AG09319 (cell line): ENCODE data around the gene POMT2.
"Not testable (repeated sequence)": the region's sequence is repeated elsewhere in the genome, so short reads cannot be mapped to it uniquely, and the experiment has no call there.

Source experiments
- DNase-seq: peaks from one replicate; pipeline ENCODE4 v3.0.0-alpha.2; 2010; ENCODE audit warnings: low read depth; ENCODE audit errors: extremely low read depth
- CTCF ChIP-seq: IDR thresholded peaks from 2 replicates; pipeline ENCODE4 v1.5.1; 2011; ENCODE audit warnings: low read depth, mild to moderate bottlenecking, inconsistent platforms, low read length, moderate library complexity

POMT2 gene

GRCh38 chr14:77339407-77339806 lies 18.7 kb upstream of the POMT2 start:
- peak; percentile 14 for DNase-seq
- TF ChIP-seq CTCF = no peak

GRCh38 chr14:77338302-77338701 lies 17.6 kb upstream of the POMT2 start:
- DNase-seq = no peak
- TF ChIP-seq CTCF = no peak

- DNase-seq = no peak
- TF ChIP-seq CTCF = no peak
These were observed 17.2 kb upstream of the POMT2 start for GRCh38 chr14:77337880-77338279.

- not testable (repeated sequence) for DNase-seq
These were observed 16.6 kb upstream of the POMT2 start for GRCh38 chr14:77337255-77337654.

GRCh38 chr14:77335576-77335975 lies 14.9 kb upstream of the POMT2 start:
- DNase-seq = no peak
- TF ChIP-seq CTCF = no peak

GRCh38 chr14:77329872-77330271 lies 9.2 kb upstream of the POMT2 start:
- no peak for DNase-seq
- TF ChIP-seq CTCF = no peak

- DNase-seq = no peak
- no peak for TF ChIP-seq CTCF
These were observed 6.4 kb upstream of the POMT2 start for GRCh38 chr14:77327111-77327510.

GRCh38 chr14:77325746-77326094 lies 5.0 kb upstream of the POMT2 start:
- no peak for TF ChIP-seq CTCF
- DNase-seq = no peak
